IPS DF 4.7 (cell line): Measurements from ENCODE around the gene TAS2R16.
"Not testable (repeated sequence)": the region's sequence is repeated elsewhere in the genome, so short reads cannot be mapped to it uniquely, and the experiment has no call there.

ENCODE experiments used
- DNase-seq: peaks from one replicate; pipeline ENCODE4 v3.0.0-alpha.2; 2013; ENCODE audit warnings: low spot score; ENCODE audit errors: extremely low read depth

The TAS2R16 gene

GRCh38 chr7:122972056-122972455 is 23.4 kb downstream of the TAS2R16 start:
- no peak for DNase-seq

GRCh38 chr7:122970740-122971725 is 24.5 kb downstream of the TAS2R16 start:
- DNase-seq: no peak

- no peak for DNase-seq
Measured at GRCh38 chr7:122968389-122968788, 27.1 kb downstream of the TAS2R16 start.

GRCh38 chr7:122965306-122965705 is 30.2 kb downstream of the TAS2R16 start:
- no peak for DNase-seq

- not testable (repeated sequence) for DNase-seq
Measured at GRCh38 chr7:122953678-122954077, 41.8 kb downstream of the TAS2R16 start.

- DNase-seq: no peak
Measured at GRCh38 chr7:122951006-122951405, 44.5 kb downstream of the TAS2R16 start.

GRCh38 chr7:122949186-122949585 is 46.3 kb downstream of the TAS2R16 start:
- no peak for DNase-seq
